Measurements from ENCODE around the gene PRKAR1B.
A peak's percentile ranks its signal among the peaks of the same experiment; 100 is the strongest.

PRKAR1B gene

GRCh38 chr7:519484-520390, 207.3 kb downstream of the PRKAR1B start, which contains the start of gene PDGFA:
Gene PDGFA (minus strand): TSS chr7:519846. CDS start chr7:519001, 845 bp downstream.
- Histone ChIP-seq H3K27ac (ENCODE audit: extremely low read depth, low read depth, low read length) (peak within 1 kb of the TSS; percentile 83), H3K9me3 (ENCODE audit: control insufficient read depth, insufficient read depth, low read depth, low read length) (no peaks in the 10 kb centered on the region), H3K4me1 (ENCODE audit: control insufficient read depth, insufficient read depth, low read length) (peaks cover 6% of the 10 kb centered on the region; the same call in 1 of the 2 replicates), H3K4me3 (ENCODE audit: low read depth, low read length) (peak within 1 kb of the TSS; percentile 63), H3K36me3 (ENCODE audit: control insufficient read depth in 2 of 2, insufficient read depth in 1 of 2, low read length in 2 of 2) (no peaks in the 10 kb centered on the region)
- ChIA-PET CTCF (no interaction called here), POLR2A (interaction anchor here (1.0 kb wide), 2 partner anchors 18 to 19 kb away, joined by 3 to 5 read pairs; no protein-coding TSS in a partner anchor)
- TF ChIP-seq REST (tag by site-specific recombination; IDR thresholded peaks at IDR 0.05), result peak; percentile 57
- TF ChIP-seq ZNF138 (tag by site-specific recombination; IDR thresholded peaks at IDR 0.05; ENCODE audit: borderline replicate concordance), result no peak
- peak; percentile 64 for TF ChIP-seq ZNF341 (tag by site-specific recombination; IDR thresholded peaks at IDR 0.05; ENCODE audit: low read depth)
- TF ChIP-seq ZIC2 (tag by site-specific recombination; IDR thresholded peaks at IDR 0.05), result peak; percentile 22
- no peak for TF ChIP-seq YY1 (tag by site-specific recombination; IDR thresholded peaks at IDR 0.05)
- TF ChIP-seq ZNF184 (tag by site-specific recombination; IDR thresholded peaks at IDR 0.05), result no peak
- TF ChIP-seq KLF10 (tag by site-specific recombination; IDR thresholded peaks at IDR 0.05), result peak; percentile 80
- peak; percentile 41; the same call in 1 of the 2 replicates for TF ChIP-seq ZNF692 (tag by site-specific recombination; IDR thresholded peaks at IDR 0.05)
- peak; percentile 80 for TF ChIP-seq ZBTB8A (tag by site-specific recombination; IDR thresholded peaks at IDR 0.05)
- 0 out of 2 replicates have a peak, but pooled peaks have one; percentile 28 for TF ChIP-seq ZBTB44 (tag by site-specific recombination; IDR thresholded peaks at IDR 0.05)
- no peak for TF ChIP-seq ZNF529 (tag by site-specific recombination; IDR thresholded peaks at IDR 0.05; ENCODE audit: insufficient replicate concordance)
- peak; percentile 55; the same call in 1 of the 2 replicates for TF ChIP-seq ZBTB20 (tag by site-specific recombination; IDR thresholded peaks at IDR 0.05)
- TF ChIP-seq KLF8 (tag by site-specific recombination; IDR thresholded peaks at IDR 0.05), result 0 out of 2 replicates have a peak, but pooled peaks have one; percentile 51
- 0 out of 2 replicates have a peak, but pooled peaks have one; percentile 14 for TF ChIP-seq KLF9 (tag by site-specific recombination; IDR thresholded peaks at IDR 0.05; ENCODE audit: low read depth)
- peak; percentile 70 for TF ChIP-seq ZNF398 (tag by site-specific recombination; IDR thresholded peaks at IDR 0.05)
- TF ChIP-seq ZNF561 (tag by site-specific recombination; IDR thresholded peaks at IDR 0.05; ENCODE audit: borderline replicate concordance), result peak; percentile 79
- TF ChIP-seq ZNF596 (tag by site-specific recombination; IDR thresholded peaks at IDR 0.05), result 0 out of 2 replicates have a peak, but pooled peaks have one; percentile 10
- no peak for TF ChIP-seq ZXDB (tag by site-specific recombination; IDR thresholded peaks at IDR 0.05)
- 0 out of 2 replicates have a peak, but pooled peaks have one; percentile 33 for TF ChIP-seq ZNF610 (tag by site-specific recombination; IDR thresholded peaks at IDR 0.05; ENCODE audit: borderline replicate concordance)
- 0 out of 2 replicates have a peak, but pooled peaks have one; percentile 37 for TF ChIP-seq ZSCAN30 (tag by site-specific recombination; IDR thresholded peaks at IDR 0.05)
- peak; percentile 34 for TF ChIP-seq ZBTB26 (tag by site-specific recombination; optimal IDR thresholded peaks at IDR 0.05)
